DOHH2 (cell line): ENCODE results near the gene IVL.

Source experiments
- EZH2phosphoT487 ChIP-seq: fragments of 200-600 bp; sonication (generic); IDR thresholded peaks from 2 replicates; pipeline ENCODE4 v1.6.1; 2017; ENCODE audit warnings: borderline replicate concordance, mild to moderate bottlenecking, antibody characterized with exemption, low read length, moderate library complexity, mixed read lengths
- TF ChIP-seq, protein P1 (sequence below): fragments of 200-600 bp; sonication (generic); IDR thresholded peaks from one replicate; pipeline ENCODE4 v1.5.1; 2014; ENCODE audit warnings: antibody characterized with exemption, mild to moderate bottlenecking, low read depth, low read length; ENCODE audit not compliant: poor library complexity, severe bottlenecking

DNA sequence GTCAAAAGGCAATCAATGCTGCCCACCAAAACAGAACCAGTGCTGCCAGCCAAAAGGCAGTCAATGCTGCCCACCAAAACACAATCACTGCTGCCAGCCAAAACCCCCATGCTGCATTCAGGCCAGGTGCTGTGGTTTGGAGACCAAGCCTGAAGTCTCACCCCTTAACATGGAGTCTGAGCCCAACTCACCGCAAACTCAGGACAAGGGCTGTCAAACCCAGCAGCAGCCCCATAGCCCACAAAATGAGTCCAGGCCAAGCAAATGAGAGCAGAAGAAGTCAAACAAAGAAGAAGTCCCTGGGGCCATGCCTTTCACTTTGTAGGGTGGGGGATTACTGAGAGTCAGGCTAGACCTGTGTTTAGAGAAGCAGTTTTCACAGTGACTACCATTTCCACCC lies 23.8 kb upstream of the IVL start:
- TF ChIP-seq, protein P1, sequence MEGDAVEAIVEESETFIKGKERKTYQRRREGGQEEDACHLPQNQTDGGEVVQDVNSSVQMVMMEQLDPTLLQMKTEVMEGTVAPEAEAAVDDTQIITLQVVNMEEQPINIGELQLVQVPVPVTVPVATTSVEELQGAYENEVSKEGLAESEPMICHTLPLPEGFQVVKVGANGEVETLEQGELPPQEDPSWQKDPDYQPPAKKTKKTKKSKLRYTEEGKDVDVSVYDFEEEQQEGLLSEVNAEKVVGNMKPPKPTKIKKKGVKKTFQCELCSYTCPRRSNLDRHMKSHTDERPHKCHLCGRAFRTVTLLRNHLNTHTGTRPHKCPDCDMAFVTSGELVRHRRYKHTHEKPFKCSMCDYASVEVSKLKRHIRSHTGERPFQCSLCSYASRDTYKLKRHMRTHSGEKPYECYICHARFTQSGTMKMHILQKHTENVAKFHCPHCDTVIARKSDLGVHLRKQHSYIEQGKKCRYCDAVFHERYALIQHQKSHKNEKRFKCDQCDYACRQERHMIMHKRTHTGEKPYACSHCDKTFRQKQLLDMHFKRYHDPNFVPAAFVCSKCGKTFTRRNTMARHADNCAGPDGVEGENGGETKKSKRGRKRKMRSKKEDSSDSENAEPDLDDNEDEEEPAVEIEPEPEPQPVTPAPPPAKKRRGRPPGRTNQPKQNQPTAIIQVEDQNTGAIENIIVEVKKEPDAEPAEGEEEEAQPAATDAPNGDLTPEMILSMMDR = no peak
- no peak for TF ChIP-seq EZH2phosphoT487
